Umbilical cord (tissue), 2 donors: ENCODE data around the gene LMNB1. TPM values are rescaled to one million over a fixed set of nuclear protein-coding genes. Genes with fewer than 3 reads are reported as not detected.

Experiments used
- DNase-seq: peaks from one replicate; pipeline ENCODE4 v3.0.0-alpha.2; 2015; ENCODE audit warnings: low spot score
- total RNA-seq: library from RNA; depleted of rRNA; stranded (reverse); fragments of >200 nt; gene quantifications from one replicate; pipeline ENCODE4 v1.2.3, GENCODE V29; 2014; ENCODE audit warnings: low replicate concordance; ENCODE audit not compliant: insufficient read depth

Gene LMNB1
- total RNA-seq, 1 donor from 2014 or later: 8.2 TPM

DNA sequence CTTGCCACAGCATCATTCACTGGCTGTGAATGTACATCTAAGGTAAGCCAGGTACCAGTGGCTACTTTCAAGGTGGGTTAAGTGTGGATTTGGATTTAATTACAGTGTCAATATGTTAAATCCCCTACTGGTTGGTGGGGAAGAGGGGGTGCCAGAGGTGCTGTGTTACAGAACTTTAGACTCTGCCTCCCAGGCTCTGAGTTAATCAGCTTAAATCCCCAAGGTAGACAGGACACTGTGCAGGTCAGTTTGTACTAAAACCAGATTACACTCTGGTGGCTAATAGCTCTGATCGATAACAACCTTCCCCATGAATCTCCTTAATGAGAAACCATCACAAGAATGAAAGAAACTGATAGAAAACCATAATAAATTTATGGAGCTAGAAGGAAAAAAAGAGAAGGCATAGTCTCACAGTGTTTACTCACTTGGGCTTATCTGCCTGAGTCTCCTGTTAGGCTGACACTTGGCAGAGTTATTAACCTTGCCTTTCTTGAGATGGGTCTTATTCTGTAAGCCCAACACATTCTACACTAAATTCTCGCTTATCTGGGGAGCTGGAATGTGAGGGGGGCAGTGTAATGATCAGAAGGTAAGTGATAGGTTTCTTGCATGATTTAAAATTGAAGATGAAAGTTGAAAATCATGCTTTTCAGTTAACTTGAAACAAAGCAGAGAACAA, 106.8 kb downstream of the LMNB1 start:
- peak; percentile 73 for DNase-seq

DNA sequence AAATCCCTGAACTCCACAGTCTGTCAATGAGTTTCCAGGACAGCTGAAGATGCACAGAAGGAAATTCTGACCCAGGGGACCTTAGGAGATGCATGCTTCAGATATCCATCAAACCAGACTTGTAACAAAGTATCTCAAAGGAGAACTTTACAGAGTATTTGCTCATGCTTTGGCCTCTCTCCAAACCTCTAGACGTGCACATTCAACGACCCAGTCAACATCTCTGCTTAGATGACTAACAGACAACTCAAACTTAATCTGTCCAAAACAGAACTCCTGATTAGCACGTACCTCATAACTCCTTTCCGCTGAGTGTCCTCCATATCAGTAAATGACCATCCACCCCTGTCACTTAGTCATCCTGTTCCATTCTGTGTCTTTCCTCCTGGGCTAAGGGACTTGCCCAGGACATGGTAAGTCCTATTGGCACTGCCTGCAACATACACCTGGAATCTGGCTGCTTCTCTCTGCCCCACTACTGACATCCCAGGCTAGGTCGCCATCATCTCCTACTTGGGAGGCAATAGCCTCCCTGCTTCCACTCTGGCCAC, 107.4 kb downstream of the LMNB1 start:
- peak; percentile 95 for DNase-seq

Other genes with a start within 250 kb of the LMNB1 start
- gene ALDH7A1, start 181.9 kb upstream of the LMNB1 start, total RNA-seq: 51.8 TPM
- gene PHAX, start 176.2 kb upstream of the LMNB1 start, total RNA-seq: 53.0 TPM